HG03378 (cell line): ENCODE measurements around the gene MAT1A.
"Not testable (repeated sequence)": the region's sequence is repeated elsewhere in the genome, so short reads cannot be mapped to it uniquely, and the experiment has no call there.

Experiments
- ATAC-seq: cut with Tn5 transposase; IDR thresholded peaks from one replicate; pipeline ENCODE4 v1.9.1; 2021; ENCODE audit warnings: mild to moderate bottlenecking, moderate library complexity; ENCODE audit not compliant: unreplicated experiment

The MAT1A gene

DNA sequence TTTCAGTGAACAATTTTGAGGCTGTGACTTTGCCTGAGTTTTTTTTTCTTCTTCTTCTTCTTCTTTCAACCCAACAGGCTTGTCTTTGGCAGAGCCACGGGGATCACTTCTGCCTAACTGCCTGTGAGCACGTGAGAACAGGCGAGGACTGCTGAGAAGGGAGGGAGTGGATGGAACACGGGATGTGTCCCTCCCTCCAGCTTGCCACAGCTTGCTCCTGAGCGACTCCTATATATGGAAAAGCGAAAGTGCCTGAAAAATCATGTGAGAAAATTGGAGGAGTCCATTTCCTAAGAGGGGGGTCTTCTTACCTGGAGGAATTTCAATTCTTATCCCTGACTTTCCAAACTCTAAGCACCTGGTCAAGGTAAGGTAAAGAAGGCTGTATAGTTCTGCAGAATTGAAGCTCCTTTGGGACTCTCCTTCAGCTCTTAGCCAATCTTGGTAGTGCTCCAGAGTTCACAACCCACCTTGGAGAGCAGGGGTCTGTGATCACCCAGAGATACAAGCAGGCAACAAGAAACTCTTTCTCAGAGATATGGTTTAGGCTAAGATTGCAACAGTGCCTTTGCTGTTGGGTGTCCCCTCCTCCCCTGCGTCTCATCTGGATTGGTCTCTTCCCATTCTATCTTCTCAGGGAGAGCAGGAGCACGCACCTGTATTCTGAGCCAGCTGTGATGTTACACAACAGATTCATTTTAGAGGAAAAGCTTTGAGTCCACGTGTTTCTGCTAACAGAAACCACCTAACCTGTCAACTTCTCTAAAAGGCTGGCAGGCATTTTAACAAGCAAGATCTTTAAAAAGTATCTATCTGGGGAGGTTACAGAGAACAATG lies at the start of gene MAT1A:
MAT1A (minus strand) TSS at position 208 of the 837 bp plus-strand sequence. CDS start 235 bp downstream, outside the sequence.
- ATAC-seq = no peak

DNA sequence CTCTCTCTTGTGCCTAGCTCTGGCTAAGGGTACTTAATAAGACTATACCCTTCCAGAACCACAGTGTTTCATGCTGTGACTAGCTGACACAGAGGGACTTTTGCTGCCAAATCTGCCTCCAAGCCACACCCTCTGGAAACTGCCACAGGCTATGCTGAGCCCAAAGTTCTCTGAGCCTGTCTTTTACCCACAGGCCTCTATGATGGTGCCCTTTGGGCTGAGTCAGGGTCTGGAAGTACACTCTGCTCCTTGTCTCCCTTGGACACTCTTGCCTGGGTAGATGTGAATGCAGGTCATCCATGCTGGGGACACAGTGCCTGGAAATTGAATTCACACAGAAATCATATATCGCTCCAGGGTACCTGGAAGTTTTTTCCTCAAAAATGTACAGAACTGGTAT lies 44.5 kb upstream of the MAT1A start:
- ATAC-seq = no peak

GRCh38 chr10:80324891-80325364 lies 35.5 kb upstream of the MAT1A start:
- ATAC-seq = no peak

DNA sequence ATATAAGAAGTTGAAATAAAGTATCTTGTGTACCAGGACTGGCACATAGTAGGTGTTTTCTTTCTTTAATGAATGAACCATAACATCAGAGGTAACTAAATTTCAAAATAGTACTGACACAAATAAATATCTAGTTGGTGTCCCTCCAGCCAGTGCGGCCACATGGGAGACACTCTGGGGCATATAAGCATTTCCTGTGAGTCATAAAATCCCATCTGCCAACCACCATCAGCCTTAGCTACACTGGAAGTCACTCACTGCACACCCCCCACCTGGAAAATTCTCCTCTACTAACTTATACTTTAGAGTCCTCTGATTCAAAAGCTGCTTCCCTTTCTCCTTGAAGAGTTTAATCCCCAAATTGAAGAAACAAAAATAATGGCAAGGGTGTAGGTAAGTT lies 34.6 kb upstream of the MAT1A start:
- ATAC-seq = no peak

DNA sequence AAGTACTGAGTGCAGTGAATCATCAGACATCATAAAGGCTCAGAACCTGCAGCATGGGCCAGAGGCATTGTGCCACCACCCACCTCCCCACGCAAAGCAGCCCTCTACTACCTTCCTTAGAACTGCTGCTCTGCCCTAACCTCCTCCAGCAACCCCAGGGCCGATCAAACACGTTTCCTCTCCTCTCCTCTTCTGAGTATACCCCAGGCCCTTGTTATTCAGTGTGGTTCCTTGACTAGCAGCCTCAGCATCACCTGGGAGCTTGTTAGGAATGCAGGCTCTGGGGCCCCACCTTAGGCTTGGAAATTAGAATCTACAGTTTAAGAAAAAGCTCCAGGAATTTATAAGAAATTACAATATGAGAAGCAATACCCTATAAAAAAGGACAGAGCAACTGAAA lies 33.9 kb upstream of the MAT1A start:
- no peak for ATAC-seq

DNA sequence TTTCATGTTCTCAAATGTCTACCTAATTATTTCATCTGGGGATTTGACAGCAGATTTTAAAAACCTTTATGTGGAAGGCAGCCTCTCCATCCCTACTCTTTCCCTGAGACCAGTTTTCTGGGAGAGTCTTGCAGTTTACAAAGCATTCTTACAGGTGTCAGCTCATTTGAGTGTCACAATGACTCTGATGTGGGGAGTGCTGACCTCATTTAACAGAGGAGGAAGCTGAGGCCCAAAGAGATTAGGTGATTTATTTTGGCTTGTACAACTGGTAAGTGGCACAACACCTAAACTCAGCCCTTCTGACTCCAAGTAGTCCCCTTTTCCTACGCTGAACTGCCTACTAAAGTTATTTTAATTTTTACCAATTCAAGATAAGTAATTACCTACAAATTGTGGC lies 33.3 kb upstream of the MAT1A start:
- no peak for ATAC-seq

DNA sequence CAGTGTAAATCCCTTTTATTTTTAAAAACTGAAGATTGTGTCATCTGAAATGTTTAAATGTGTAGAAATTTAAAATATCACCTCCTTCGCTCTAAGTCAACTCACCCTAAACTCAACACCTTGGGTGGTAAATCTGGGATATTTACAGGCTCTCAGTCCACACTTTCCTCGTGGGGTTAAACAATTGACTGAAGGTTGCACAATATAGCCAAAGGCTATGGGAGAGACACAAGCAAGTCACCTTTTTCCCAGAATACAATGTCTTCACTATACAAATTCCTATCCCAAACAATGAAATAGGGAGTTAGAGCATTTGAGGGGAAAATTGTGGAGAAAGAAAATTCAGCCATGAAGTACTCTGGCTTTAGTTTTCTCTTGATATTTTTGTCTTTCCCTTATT lies 32.7 kb upstream of the MAT1A start:
- no peak for ATAC-seq

DNA sequence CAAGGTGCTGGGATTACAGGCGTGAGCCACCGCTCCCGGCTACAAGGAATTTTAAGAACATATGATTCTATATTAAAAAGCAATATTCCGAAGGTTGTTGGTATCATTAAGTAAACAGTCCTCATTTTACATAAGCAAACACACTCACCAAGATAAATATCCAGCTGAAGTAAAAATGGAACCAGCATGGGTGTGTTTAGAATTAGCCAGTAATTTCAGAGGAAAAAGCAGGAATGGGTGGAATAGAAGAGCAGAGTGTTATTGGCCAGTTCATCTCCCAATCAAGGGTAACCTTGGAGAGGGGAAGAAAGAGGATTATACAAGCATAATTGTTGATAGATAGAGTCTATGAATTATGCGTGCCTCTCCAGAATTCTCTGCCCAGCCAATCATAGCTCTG lies 31.7 kb upstream of the MAT1A start:
- no peak for ATAC-seq

DNA sequence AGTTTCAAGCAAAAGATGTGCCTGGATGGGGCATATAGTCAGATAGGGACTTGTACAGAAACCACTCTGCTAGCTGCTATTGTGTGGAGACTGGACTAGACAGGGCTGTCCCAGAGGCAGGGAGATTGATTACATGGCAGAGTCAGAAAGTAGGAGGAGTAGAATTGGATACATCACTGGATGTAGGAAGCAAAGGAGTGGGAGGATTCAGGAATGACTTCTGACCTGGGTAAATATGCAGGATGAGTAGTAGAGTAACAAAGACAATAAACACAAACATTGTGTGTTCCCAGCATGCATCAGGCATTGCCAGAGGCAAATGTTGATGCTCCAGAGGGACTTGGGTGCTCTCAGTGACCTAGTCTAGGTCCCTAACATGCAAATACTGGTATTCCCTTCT lies 30.9 kb upstream of the MAT1A start:
- no peak for ATAC-seq

DNA sequence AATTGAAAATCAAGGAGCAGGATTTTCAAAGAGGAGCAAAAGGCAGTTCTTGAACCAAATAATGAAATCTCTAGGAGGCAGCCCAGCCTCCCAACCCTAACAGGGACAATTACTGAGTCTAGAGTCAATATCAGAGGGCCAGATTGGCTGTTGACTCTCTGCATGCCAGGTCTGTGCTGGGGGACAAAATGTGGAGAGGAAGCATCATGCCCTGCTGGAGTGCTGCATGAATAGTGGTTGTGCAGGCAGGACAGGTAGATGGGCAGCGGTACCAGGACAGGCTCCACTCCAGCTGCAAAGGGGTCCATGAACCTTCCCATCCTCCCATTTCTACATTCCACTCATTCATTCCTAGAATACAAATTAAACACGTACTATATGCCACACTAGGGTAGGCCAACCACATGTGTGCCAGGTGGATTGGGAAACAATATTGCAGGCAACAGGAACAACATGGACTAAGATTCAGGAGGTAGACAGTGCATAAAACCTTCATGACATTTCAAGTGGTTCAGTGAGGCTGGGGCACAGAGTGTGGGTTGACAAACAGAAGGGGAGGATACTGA lies 30.4 kb upstream of the MAT1A start:
- ATAC-seq = no peak

GRCh38 chr10:80319318-80319717 lies 29.9 kb upstream of the MAT1A start:
- no peak for ATAC-seq

DNA sequence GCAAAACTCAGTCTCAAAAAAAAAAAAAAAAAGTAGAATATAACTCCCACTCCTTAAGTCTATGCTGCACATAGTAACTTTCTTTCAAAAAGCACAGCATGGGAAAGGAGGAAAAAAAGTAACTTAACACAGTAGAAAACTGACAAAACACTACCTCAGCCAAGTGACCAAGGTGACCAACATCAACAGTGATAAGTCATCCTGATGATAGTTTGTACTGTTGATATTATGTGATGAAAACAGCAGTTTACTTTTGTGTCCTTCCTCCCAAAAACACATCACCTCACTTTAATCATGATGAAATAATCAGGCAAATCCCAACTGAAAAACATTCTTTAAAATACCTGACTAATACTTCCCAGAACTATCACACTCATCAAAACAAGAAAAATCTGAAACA lies 29.3 kb upstream of the MAT1A start:
- ATAC-seq = no peak

GRCh38 chr10:80315391-80315790 lies 25.9 kb upstream of the MAT1A start:
- ATAC-seq = no peak

DNA sequence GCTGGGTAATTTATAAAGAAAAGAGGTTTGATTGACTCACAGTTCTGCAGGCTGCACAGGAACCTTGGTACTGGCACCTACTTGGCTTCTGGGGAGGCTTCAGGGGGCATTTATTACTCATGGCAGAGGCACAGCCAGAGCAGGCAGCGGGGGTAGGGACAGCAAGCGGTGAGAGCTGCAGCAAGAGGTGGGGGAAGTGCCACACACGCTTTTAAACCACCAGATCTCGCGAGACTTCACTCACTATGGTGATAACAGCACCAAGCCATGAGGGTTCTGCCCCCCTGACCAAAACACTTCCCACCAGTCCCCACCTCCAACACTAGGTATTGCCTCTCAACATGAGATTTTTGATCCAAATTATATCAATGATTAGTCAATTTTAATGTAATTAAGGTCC lies 24.1 kb upstream of the MAT1A start:
- no peak for ATAC-seq

DNA sequence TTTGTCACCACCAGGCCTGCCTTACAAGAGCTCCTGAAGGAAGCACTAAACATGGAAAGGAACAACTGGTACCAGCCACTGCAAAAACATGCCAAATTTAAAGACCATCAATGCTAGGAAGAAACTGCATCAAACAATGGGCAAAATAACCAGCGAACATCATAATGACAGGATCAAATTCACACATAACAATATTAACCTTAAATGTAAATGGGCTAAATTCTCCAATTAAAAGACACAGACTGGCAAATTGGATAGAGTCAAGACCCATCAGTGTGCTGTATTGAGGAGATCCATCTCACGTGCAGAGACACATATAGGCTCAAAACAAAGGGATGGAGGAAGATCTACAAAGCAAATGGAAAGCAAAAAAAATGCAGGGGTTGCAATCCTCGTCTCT lies 16.5 kb upstream of the MAT1A start:
- not testable (repeated sequence) for ATAC-seq

DNA sequence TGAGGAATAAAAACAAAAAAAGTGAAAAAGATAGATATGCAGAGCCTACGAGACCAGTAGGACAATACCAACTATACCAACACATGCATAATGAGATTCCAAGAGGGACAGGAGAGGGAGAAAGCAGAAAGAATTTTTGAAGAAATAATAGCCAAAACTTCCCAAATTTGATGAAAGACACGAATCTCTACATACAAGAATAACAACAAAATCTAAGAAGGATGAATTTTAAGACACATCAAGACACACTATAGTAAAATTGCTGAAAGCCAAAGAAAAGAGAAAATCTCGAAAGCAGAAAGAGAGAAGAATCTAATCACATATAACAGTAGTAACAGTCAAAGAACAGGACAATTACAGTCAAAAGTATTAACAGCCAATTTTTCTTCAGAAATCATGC lies 7.5 kb upstream of the MAT1A start:
- no peak for ATAC-seq

GRCh38 chr10:80292607-80293239 lies 3.3 kb upstream of the MAT1A start:
- no peak for ATAC-seq

DNA sequence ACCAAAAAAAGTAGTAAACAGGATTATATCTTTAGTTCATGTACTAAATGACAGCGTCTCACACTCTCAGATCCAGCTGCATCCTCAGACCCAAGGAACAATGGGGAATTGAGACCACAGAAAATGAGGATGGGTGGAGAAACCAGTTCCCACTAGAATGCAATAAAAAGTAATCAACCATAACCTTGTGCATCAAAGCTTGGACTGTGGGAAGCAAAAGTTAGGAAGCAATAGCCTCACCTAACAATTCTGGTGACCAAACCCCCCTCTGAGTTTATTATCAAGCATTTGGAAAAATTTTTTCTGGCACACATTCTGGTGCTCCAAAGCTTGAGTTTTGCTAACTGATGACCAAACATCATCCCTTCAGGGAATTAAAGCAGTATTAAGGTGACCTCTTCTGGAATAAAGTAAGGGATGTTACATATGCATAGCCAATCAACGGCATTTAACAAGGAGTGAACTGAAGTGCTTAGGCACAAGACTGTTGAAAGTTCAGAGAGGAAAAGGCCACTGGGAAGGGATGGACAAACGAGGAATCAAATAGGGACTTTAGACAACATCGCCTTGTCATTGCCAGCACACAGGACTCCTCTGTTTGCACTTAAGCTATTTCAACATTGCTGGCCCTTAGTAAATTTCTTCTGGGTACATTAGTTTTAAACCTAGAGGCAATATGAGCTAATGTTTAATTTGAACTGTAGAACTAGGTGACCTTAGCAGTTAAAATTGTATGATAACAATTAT lies 1.2 kb upstream of the MAT1A start:
- no peak for ATAC-seq

- ATAC-seq = no peak
Observed at GRCh38 chr10:80288849-80289248, 609 bp downstream of the MAT1A start.

- ATAC-seq = no peak
Observed at GRCh38 chr10:80284522-80284921, 4.9 kb downstream of the MAT1A start.

DNA sequence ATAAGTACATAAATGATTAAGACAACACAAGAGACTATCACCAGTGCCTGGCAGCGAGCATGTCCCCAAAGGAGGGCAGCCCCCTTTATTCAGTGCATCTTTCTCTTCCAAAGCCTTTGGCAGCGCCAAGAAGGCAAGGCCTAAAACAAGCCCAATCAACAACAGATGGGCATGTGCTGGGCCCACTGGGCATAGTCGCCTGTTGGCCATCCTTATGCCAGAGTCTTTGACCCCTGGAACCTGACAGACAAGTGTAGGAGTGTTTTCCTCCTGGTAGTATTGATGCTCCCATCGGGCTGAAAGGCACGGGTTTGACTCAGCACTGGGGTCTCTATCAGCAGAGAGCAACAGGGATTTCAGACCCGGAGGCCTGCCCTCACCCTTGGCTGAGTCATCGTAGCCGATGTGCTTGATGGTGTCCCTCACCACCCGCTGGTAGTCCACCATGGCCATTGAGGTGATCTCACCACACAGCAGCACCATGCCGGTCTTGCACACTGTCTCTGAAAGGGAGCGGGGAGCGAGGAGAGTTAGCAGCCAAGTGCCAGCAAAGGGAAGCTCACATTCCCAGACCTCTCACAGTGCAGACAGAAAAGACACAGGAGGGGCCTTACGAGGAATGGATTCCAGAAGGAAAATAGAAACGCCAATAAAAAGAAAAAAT lies 5.8 kb downstream of the MAT1A start:
- ATAC-seq = no peak
